Activated CD4-positive, alpha-beta T cell treated with anti-CD3 and anti-CD28 coated beads, Interleukin-2, Interleukin-6, amounts not matched to agents 100 ng/mL and 50 ng/mL, durations not matched to agents 16 hours and 8 hours (primary cell): Measurements from ENCODE around the gene POMT2.
"Not testable (repeated sequence)": the region's sequence is repeated elsewhere in the genome, so short reads cannot be mapped to it uniquely, and the experiment has no call there.

ENCODE experiments used
- DNase-seq: peaks from one replicate; pipeline ENCODE4 v3.0.0-alpha.2; 2020

Gene POMT2

DNA sequence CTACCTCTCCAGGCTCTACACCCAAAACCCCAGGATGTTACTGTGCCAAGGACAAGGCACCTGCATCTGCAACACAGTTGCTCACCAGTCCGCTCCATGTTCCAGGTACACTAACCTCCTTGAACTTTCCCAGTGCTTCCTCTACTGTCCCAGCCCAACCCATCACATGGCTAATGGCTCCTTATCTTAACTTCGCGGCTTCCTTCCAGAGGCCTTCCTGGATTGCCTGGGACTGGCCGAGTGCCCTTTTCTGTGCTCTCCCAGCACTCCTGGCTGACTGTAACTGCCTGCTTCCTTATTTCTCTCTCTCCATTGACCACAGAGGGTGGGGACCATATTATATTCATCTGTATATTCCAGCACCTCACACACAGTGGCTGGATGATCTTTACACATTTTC is 20.9 kb downstream of the POMT2 start:
- no peak for DNase-seq

DNA sequence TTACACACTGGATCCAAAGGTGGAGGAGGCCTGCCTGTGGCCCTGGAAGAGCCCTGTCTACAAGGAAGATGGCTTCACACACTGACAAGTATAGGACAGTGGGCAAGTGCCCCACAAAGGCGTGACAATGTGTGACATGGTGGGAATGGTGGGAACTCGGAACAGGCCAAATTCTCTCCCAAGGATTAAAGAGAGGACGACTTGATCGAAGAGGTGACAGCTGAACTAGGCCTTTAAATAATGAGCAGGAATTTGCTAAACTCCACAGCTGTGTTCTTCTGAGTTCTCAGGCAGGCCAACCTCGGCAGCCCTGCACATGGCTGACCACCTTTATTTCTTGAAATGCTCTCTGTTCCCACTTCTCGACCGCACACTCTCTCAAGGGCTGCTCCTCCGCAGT is 23.8 kb downstream of the POMT2 start:
- no peak for DNase-seq

DNA sequence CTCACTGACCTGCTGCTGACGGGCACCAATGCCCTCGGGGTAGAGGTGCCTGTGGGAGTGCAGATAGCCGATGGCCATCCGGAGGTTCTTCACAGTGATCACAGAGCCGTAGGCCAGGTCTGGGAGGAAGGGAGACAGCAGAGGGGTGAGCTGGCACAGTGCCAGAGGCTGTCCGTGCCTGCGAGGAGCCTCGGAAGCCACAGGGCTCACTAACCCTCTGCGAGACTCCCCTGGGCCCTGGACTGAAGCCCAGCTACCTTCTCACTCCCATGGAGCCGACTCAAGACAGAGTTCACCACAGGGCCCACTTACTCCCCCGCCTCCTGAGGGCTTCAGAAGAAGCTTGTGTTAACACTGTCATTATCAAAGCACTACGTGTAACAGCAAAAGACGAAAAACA is 24.5 kb downstream of the POMT2 start:
- DNase-seq, result no peak

DNA sequence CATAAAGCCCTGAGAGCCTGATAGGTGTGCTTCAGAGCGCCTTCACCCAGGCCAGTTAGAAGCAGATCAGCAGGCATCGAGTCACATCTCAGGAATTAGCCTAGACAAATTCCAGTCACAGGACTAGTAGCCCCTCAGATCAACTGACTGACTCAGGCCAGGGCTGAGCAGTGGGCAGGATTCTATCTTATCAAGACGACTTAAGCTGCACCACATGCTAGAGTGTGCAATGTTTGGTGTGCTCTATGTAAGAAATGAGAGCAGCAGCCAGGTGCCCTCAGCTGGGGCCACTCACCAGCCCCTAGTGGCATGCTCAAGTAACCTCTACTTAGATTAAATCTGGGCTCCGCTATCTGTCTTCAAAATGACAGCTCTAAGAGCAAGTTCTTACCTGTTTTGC is 30.0 kb downstream of the POMT2 start:
- DNase-seq, result no peak

DNA sequence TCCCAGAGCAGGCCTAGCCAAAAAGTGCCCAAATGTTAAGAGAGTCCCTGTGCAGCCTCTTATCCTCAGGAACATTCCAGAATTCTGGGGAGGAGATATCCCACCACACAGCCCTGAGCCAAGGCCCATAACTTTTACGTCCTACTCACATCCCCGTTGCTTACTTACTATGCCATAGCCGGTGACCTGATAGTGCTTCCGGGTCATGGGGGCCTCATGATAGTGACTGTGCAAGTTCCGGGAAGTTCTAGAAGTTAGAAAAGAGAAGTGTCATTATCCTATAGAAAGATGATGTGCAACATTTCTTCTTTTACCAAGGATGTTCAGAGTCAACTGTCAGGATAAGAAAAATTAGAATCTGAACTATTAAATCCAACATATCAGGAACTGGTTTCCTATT is 34.1 kb downstream of the POMT2 start:
- DNase-seq, result no peak

DNA sequence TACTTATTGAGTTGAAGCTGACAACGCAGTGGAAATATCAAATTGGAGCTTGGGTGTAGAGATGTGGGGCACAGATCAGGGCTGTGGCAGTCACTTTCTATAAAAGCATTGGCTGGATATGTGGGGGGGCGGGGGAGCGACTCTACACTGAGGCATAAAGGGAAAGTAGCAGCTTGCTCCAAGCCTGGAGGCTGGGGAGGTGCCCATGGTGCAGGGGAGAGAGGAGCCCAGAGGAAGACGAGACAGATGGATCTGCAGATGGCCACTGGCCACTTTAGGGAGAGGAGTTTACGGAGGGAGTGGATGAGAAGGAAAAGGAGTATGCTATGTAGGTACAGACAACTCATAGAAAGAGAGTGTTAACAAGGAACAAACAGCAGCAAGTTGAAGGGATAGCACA is 36.2 kb downstream of the POMT2 start:
- DNase-seq, result no peak

DNA sequence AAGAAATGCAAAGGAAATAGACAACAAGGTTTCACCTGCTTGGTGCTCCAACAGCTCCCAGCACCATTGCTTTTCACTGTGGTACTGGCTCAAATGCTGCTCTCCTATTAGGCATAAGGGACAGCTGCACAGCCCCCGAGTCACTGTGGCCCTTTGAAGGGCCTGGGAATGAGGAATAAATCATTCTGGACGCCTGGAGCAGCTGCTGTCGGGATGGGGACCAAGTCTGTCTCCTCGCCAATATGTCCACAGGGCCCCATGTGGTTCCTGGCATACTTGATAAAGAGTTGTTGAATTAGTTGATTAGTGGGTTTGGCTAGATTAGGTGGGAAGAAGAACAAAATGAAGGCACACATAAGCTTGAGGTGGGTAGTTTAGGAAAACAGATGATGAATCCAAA is 36.6 kb downstream of the POMT2 start:
- DNase-seq, result no peak

DNA sequence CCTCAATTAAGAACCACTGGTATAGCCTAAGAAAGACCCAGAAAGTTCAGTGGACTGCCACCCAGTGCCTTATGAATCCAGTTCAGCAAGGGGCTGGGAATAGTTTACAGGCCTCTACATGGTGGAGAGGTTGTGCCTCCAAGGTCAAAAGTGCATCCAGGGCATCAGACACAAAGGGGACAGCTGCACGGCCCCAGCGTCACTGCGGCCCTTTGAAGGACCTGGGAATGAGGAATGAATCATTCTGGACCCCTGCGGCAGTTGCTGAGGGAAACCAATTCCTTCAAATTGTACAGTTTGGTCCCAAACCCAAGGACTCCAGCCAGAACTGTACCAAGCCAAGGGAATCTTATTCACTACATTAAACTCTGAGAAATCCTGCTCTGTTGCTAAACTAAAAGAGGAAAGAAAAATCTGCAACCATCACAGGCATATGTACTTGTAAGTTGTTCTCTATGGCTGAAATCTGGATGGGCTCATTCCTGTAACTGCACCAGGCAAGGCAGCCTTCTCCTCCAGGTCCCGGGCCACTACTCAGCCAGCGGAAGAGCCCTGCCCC is 38.8 kb downstream of the POMT2 start:
- DNase-seq, result no peak

DNA sequence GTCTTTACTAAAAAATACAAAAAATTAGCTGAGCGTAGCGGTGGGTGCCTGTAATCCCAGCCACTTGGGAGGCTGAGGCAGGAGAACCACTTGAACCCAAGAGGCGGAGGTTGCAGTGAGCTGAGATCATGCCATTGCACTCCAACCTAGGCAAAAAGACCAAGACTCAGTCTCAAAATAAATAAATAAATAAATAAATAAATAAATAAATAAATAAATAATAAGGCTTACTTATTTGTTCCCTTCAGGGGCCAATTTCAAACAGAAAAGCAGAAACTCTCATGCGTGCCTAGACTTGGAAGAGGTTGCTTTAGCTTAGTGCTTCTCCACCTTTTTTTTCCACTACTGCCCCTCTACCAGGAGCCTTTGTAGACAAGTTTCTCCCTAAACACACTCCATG is 39.8 kb downstream of the POMT2 start:
- not testable (repeated sequence) for DNase-seq

DNA sequence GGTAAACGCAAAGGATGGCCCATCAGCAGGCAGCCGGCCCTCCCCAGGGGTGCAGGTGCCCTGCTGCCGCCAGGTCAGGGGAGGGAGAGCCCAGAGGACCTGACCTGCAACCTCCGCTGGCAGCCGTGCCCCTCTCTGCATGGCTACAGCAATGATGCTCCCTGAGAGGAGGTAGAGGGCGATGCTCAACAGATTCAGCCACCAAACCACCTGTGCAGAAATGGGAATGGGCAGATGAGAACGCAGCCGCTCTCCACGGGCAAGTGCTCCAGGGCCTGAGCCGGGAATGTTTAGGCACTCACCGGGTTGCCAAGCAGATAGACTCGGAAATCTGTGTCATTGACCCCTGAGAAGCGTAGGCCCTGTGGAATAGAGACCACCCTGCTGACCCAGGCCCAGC is 41.0 kb downstream of the POMT2 start:
- DNase-seq, result no peak

DNA sequence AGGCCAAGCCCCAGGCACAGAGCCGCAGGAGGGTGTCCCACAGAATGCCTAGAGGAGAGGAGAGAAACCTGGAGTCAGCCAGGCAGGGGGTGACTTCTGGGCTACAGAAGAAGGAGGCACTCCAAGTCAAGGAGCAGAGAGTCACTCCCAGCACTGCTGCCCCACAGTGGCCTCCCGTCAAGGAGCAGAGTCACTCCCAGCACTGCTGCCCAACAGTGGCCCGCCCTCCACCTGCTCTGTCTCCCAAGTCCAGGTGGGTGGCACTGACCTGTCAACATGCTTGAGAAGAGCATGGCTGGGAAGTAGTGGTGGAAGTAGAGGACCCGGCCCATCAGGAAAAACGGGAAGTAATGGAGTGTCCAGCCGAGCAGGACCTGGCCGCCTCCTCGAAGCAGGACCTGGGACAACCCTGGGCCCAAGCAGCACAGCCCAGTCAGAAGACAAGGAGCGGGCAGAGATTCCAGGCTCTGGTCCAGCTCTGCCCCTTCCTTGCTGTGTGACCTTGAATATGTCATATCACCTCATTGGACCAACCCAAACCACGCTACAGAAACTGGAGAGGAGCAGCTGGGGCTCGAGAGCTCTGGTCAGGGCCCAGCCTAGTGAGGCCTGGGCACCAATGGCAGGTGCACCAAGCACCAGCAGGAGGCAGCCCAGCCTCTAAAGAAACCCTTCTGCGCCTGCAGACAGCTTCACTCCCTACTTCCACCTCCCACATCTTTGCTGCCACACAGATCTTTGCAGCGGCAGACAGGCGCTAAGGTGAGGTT is 42.0 kb downstream of the POMT2 start:
- no peak for DNase-seq

DNA sequence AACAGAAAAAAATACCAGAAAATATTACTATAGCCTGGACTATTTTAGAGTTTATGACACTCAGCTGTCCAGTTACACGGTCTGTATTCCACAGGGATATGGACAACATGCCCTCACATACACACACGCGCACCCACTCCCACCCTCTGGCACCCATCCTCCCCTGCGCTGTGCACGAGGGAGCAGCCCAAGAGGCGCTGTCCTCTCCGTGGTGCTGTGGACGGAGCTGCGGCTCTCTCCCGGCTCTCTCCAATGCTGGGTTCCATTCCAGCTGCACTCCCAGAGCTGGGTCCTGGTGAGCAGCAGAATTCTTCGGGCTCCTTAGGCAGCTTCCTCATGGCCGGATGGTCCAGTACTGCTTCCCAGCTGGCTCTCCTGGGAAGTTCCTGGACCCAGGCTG is 43.7 kb downstream of the POMT2 start:
- no peak for DNase-seq

DNA sequence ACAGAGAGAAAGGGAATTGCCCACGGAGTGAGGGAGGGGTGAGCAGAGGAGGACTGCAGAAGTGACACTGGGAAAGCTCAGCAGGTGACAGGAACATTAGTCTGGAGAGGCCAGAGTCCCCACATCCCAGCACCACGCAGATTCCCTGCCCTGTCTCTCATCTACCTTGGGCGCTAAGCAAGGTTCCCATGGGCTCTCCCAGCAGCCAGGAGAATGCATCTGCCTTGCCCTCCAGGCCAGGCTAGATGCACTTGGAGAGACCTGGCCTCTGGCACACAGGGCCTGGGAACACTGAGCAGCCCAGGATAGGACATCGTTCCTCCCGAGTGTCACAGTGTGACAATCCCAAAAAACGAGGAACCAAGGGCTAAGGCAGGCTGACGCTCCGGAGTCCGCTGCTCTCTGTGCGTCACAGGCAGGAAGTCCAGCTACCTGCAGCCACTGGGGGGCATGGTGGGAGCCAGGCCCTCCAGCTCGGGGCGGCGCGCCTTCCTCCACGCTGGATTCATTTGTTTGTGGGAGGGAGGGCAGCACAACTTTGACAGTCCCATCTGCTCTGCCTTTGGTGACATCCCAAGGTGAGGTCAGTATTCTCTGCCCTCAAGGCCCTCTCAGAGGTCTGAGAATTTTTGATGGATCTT is 44.3 kb downstream of the POMT2 start:
- DNase-seq, result no peak

DNA sequence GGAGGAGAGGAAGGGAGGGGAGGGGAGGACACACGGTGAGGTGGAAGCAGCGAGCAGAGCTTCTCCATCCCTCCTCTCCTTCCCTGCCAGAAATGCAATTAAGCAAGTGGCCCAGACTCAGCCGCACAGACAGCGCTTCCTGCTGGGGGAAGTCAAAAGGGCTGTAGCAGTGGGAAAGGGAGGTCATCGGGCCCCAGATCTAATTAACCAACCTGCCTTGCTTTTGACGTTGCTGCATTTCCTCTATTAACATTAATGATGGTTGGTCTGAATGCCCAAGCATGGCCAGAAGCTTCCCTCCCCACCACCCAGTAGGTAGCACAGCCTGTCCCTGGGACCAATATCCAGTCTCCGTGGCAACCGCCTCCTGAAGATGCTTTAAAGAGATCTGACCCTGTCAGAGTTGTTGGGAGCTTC is 45.1 kb downstream of the POMT2 start:
- DNase-seq, result no peak

DNA sequence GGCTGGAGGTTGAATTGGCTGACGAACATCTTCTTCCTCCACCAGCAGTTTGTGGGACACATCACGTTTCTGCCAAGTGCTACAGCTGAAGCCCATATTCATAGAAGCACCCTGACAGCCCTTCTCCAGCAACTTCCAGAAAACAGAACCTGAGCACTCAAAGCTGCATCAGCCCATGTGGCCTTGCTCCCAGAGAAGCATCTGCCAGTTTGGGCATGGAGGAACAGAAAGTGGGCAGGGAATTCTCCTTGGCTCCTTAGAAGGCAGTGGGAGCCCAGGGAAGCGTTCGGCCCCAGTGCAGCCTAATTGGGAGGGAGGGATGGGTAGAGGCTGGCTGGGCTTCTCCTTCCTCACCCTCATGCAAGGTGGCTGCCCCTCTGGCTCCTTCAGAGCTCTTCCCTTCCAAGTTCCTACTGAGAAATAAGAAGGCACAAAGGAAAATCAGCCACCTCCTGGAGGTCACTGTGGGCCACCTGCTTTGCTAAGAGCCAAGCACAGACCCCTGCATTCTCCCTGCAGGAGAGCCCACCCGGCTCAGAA is 45.6 kb downstream of the POMT2 start:
- DNase-seq, result no peak

DNA sequence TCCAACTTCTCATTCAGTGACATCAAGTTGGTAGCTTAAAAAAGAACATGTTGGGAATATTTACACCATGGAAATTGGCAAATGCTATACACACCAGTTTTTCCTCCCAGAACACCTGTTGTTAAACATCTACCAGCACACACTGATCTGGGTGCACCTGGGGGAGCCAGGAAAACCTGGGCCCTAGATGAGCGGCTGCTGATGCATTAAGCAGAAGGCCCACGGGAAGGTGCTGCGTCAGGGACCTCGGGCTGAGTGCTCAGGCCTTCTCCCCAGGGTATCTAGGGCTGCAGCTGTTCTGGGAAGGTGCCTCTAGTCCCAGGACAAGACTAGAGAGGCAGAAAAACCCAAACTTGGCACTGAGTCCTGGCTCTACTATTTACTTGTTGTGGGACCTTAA is 46.9 kb downstream of the POMT2 start:
- DNase-seq, result no peak

DNA sequence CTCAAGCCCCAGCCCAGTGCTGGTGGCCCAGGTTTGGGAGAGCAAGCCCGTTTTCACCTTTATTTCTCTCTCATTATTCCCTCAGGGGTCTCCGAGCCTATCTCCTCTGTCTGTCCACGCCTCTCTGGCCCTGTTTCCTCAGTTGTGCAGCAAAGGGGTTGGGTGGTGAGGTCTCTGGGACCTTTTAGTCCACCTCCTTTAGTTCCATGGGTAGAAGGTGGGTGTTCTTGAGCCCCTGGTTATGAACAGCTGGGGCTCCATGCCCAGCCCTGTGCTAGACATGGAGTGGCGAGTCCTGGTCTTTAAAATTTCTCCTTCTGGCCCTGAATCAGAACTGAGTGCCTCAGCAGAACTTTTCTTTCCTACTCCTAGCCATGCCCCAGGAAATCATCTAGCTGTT is 48.4 kb downstream of the POMT2 start:
- no peak for DNase-seq

DNA sequence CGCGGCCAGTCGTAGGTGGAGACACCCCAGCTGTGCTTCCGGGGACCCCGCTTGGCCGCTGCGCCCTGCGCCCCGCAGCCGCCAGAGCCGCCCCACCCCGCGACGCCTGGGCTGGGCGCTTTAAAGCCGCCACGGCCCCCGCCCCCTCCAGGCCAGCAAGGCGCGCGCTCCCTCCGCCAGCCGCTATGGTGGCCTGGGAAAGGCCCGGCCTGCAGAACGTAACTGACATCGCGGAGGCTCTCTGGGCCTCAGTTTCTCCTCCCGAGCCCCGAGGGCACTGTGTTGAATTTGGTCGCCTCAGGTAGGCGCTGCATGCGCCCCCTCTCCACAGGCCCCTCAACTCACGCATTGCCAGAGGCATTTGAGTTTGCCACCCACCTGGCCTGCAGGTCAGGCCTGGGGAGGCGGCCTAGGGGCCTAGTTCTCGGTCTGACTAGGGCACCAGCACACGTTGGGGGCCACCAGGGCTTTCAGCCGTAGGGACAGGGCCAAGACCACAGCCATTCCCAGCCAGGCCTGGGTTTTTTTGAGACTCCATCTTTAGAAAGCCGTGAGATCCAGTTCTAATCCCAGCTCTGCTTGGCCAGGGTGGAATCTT is 49.5 kb downstream of the POMT2 start, which contains the start of gene NGB:
Gene NGB (minus strand): TSS at position 94 of the 598 bp plus-strand sequence. CDS start 269 bp downstream, outside the sequence.
- DNase-seq, result no peak

DNA sequence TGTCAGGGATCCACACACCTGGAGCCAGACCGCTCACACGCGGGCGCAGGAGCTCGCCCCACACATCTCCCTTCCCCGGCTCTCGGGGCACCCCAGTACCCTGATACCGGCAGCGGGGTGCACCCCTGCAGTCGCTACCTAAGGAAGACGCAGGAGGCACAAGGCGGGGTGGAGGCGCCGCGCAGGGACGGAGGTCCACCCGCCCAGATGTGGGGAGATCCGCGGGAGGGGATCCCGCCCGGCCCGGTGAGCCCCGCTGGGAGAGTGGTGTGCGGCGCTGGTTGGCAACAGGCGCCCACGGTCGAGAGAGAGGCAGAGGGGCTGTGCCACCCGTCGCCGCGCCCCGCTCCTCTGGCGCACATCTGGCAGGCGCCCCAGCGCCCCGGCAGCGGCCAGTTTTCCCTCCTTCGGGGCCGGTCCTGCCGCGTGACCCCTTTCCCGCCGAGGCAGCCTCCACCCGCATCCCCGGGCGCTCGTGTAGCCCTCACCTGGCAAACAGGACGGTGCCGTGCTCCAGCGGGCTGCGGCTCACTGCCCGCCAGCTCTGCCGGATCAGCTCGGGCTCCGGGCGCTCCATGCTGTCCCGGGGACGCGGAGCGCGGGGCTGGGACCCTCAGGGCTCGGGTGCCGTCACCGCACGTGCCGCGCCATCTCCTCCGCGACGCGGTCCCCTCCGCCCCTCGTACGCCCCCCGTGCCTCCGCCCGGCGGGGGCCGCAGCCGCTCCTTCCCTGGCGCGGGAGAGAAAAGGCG is 50.1 kb downstream of the POMT2 start:
- no peak for DNase-seq

DNA sequence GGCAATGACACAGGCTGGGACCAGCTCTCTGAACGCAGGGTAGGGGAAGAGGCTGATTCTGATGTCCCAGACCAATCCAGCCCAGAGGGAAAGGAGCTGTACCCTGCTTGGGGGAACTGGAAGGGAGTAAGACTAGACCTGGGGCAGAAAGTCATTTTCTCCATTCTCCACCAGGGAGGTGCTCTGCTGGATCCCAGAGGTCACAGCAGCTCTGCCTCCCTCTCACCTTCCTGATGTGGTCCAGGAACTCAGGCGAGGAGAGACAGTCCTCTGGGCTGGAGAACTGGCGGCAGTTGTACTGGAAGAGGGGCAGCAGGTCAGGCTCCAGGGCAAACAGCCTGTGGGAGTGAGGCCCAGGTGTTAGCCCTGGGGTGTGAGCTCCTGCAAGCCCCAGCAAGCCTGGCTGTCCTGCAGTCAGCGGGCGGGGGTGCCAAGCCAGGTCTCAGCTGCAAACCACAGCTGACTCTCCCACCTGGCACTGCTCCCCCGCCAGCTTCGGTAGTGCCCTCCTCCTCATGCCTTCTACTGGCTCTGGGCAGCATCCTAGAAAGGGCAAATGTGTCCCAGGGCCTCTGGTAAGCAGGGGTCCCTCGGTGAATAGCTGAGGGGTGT is 51.6 kb downstream of the POMT2 start:
- DNase-seq, result no peak

DNA sequence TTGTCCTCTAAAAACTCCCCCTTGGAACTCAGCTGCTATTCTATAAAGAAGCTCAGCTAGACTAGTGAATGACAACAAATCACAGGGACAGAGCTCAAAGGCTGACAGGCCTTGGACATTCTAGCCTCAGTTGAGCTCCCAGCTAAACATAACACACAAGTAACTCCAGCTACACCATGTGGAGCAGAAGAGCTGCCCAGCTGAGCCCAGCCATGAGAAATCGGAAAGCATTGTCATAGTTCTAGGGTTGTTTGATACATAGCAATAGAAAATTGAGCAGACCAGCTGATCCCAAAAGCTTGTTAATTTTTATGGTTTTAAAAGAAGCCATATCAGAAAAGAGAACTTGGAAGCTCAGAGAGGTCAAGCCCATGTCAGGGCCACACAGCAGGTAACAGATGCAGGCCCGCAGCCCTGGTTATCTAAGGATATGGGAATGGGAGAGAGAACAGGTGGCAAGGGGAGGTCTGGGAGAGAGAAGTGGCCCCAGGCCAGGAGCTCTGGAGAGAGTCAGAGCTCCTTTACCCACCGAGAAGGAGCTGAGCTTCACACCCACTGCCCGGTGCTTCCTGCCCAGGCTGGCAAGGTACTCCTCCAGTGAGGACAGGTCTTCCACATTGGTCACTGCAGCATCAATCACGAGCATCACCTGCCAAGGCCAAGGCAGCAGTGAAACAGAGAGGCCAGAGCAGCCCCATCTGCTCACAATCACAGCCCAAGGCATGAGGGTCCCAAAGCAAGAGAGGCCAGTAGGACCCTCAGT is 52.6 kb downstream of the POMT2 start:
- DNase-seq, result no peak

DNA sequence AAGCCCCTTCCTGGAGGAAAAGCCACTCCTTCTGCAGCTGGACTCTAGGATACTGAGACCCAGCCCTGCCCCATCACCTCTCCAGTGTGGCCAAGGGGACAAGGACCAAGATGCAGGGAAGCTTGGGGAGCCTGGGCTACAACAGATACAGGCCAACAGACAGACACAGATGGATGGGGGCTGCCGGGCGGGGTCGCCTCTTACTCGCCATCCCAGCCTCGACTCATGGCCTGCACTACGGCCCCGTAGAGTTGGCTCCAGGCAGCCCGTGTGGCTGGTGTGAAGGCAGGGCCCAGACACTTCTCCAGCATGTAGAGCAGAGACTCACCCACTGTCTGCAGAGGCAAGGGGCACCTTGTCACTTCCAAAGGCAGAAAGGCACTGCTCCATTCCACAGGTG is 54.3 kb downstream of the POMT2 start:
- DNase-seq, result no peak
